AG04449 (cell line): ENCODE data around the gene ROBO4.

ENCODE experiments used
- CTCF ChIA-PET: fragments of 350-600 bp; formaldehyde crosslinking; extraction: SDS; loops from one replicate; lab custom pipeline; 2021; ENCODE audit warnings: antibody characterized with exemption; lab: Yijun Ruan, JAX
- POLR2A ChIA-PET: fragments of 400-600, 350-600 bp; formaldehyde crosslinking; extraction: SDS; loops from one replicate; lab custom pipeline; 2020; ENCODE audit warnings: antibody characterized with exemption, inconsistent platforms; lab: Yijun Ruan, JAX
- DNase-seq: peaks from one replicate; pipeline ENCODE4 v3.0.0-alpha.2; 2010; ENCODE audit warnings: low read depth, low spot score
- H3K4me3 ChIP-seq: 2 replicates; pipeline ENCODE4 v1.5.1; 2011; ENCODE audit warnings: low read depth, mild to moderate bottlenecking, control low read depth, low read length
- TF ChIP-seq, protein P1 (sequence below): IDR thresholded peaks from one replicate; pipeline ENCODE4 v1.5.1; 2011; ENCODE audit warnings: mild to moderate bottlenecking, moderate library complexity, low read length, control low read depth, inconsistent platforms; ENCODE audit not compliant: insufficient read depth; ENCODE audit errors: missing control alignments

Gene ROBO4

DNA sequence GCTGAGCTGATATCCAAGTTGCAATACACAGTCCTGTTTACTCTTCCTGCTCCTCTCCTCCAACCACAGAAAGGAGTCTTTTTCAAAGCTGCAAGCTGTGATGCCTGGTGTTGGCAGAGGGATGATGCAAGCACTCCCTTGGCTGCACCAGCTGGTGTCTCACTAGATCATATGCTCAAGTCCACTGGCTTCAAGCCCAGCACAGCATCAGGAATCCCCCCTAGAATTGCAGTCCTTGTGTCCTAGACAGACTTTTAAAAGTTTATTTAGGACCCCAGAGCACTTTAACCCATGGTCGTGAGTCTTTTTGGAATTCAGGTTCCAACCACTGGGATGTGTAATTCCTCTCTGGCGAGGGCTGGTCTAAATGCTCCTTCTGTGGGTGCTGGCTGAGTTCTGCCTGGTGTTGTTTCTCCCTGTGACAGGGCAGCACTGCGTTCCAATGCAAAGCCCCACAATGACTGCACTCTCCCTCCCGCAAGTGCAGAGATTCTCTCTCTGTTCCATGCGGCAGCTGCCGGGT, 19.5 kb upstream of the ROBO4 start:
- no peak overlapping the region for H3K4me3 ChIP-seq
- no peak for DNase-seq
- ChIA-PET CTCF (interaction anchor here (0.8 to 3.6 kb wide), 3 partner anchors 19 to 41 kb away, joined by 3 to 15 read pairs (median 3); partner anchors contain the start of gene ROBO4), POLR2A (no interaction called here)
- TF ChIP-seq, protein P1, sequence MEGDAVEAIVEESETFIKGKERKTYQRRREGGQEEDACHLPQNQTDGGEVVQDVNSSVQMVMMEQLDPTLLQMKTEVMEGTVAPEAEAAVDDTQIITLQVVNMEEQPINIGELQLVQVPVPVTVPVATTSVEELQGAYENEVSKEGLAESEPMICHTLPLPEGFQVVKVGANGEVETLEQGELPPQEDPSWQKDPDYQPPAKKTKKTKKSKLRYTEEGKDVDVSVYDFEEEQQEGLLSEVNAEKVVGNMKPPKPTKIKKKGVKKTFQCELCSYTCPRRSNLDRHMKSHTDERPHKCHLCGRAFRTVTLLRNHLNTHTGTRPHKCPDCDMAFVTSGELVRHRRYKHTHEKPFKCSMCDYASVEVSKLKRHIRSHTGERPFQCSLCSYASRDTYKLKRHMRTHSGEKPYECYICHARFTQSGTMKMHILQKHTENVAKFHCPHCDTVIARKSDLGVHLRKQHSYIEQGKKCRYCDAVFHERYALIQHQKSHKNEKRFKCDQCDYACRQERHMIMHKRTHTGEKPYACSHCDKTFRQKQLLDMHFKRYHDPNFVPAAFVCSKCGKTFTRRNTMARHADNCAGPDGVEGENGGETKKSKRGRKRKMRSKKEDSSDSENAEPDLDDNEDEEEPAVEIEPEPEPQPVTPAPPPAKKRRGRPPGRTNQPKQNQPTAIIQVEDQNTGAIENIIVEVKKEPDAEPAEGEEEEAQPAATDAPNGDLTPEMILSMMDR, result no peak

DNA sequence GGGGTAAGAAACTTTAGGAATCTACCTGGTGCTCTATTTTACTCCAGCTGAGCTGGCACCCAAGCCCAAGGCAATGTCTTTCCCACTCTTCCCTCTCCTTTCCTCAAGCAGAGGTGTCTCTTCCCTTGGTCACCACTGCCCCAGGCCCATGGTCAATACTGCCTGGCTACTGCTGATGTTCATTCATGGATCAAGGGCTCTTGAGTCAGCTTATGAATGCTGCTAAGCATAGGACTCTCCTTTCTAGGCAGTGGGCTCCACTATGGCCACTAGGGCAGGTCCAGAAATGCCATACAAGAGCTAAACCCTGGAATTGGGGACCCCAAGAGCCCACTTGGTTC, 18.7 kb upstream of the ROBO4 start:
- CTCF ChIA-PET, result interaction anchor here (1.0 to 3.6 kb wide), 5 partner anchors 17 to 80 kb away, joined by 3 to 15 read pairs (median 5); partner anchors contain the start of gene HEPACAM
- TF ChIP-seq, protein P1, result no peak
- H3K4me3 ChIP-seq, result no peak overlapping the region
- POLR2A ChIA-PET, result interaction anchor here (0.7 kb wide), 1 partner anchor 38 kb away, joined by 3 read pairs; the partner anchor contains the start of gene CCDC15
- no peak for DNase-seq

DNA sequence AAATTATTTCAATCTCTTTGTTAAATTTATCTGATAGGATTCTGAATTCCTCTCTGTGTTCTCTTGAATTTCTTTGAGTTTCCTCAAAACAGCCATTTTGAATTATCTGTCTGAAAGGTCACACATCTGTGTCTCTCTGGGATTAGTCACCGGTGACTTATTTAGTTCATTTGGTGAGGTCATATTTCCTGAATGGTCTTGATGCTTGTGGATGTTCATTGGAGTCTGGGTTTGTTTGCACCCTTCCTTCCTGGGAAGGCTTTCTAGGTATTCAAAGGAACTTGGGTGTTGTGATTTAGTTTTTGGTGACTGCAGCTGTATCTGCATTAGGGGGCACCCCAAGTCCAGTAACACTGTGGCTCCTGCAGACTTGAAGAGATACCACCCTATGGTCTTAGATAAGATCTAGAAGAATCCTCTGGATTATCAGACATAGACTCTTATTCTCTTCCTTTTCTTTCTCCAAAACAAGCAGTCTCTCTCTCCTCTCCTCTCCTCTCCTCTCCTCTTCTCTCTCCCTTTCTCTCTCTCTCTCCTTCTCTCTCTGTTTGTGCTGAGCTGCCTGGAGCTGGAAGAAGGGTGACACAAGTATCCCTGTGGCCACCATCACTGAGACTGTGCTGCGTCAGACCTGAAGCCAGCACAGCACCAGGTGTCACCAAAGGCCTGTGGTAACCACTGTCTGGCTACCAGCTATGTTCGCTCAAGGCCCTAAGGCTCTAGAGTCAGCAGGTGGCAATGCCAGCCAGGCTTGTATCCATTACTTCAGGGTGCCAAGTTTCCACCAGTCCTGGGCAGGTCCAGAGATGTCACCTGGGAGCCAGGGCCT, 18.1 kb upstream of the ROBO4 start:
- DNase-seq, result no peak
- POLR2A ChIA-PET, result interaction anchor here (0.7 kb wide), 1 partner anchor 38 kb away, joined by 3 read pairs; the partner anchor contains the start of gene CCDC15
- TF ChIP-seq, protein P1, result no peak
- no peak overlapping the region for H3K4me3 ChIP-seq
- CTCF ChIA-PET, result interaction anchor here (1.0 to 3.6 kb wide), 5 partner anchors 18 to 79 kb away, joined by 3 to 15 read pairs (median 5); partner anchors contain the start of gene HEPACAM

DNA sequence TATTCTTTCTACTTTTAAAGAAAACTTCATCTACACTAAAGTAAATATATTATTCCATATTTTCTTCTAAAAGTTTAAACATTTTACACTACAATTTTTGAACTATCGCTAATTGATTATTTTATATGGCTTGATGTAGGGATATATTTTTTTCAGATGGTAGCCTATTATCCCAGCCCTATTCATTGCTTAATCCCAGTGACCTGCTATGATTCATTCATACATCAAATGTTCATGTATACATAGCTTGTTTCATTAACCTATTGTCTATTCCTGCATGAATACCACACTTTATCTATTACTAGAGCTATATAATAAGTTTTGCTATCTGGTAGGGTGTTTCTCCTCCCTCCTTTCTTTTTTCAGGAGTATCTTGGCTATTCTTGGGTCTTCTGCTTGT, 5.0 kb upstream of the ROBO4 start:
- ChIA-PET POLR2A (no interaction called here), CTCF (interaction anchor here (0.9 to 2.1 kb wide), 4 partner anchors 17 to 36 kb away, joined by 3 to 10 read pairs (median 4); no protein-coding TSS in a partner anchor)
- DNase-seq, result no peak
- no peak overlapping the region for H3K4me3 ChIP-seq
- TF ChIP-seq, protein P1, result no peak

- TF ChIP-seq, protein P1, result no peak
- POLR2A ChIA-PET, result interaction anchor here (0.7 to 1.2 kb wide), 2 partner anchors 24 to 227 kb away, joined by 3 to 4 read pairs; no protein-coding TSS in a partner anchor
- H3K4me3 ChIP-seq, result no peak overlapping the region; the same call in 1 of the 2 replicates
- CTCF ChIA-PET, result interaction anchor here (2.1 to 8.6 kb wide), 4 partner anchors 18 to 43 kb away, joined by 6 to 78 read pairs (median 8); partner anchors contain the start of gene HEPN1
- no peak for DNase-seq
Measured at GRCh38 chr11:124900464-124900863, 2.8 kb upstream of the ROBO4 start.
